Measurements from ENCODE around the gene ETS1. TPM values are rescaled to one million over a fixed set of nuclear protein-coding genes. Genes with fewer than 3 reads are reported as not detected.

ETS1 gene
- total and polyA plus RNA-seq, 4 donors, result 27.7 to 36.3 (median 31.8) TPM

DNA sequence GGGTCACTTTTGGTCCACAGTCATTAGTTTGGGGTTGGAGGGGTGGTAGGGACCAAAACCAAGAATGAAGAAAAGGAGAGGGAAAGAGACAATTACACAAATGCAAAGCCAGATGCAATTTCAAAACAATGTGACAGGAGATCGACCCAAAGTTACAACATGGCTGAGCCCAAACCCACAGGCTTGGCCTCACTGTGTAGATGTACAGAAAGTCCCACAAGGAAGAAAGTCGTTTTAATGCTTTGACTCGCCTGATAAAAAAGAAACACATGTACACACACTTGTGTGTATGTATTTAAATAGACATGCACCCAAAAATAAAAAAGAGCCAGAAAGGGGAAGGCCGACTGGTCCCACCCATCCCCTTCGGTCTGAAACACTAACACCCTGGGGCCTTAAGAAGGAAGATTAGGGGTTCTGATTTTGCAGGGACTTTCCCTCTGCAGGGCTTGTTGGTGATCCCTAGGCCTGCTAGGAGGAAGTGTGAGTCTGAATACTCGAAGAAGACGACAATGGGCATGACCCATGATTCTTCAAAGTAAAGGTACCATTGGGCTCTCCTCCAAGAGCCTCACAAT, 104.1 kb downstream of the ETS1 start:
- Histone ChIP-seq H3K27ac (ENCODE audit: low read depth, low read length) (no peak overlapping the region), H3K9me3 (ENCODE audit: control insufficient read depth, insufficient read depth, low read length) (no peaks in the 10 kb centered on the region), H3K4me3 (ENCODE audit: low read depth, low read length) (no peak overlapping the region), H3K27me3 (ENCODE audit: control insufficient read depth, insufficient read depth, low read length) (no peaks in the 10 kb centered on the region), H3K4me1 (ENCODE audit: control insufficient read depth, insufficient read depth, low read length) (no peaks in the 10 kb centered on the region), H3K36me3 (ENCODE audit: control insufficient read depth, insufficient read depth, low read length) (no peaks in the 10 kb centered on the region)
- no peak for DNase-seq (ENCODE audit: low read depth in 4 of 6, low spot score in 6 of 6)
- 100% methylated on average over 1 of the region's 7 CpGs for WGBS (ENCODE audit: insufficient coverage)

DNA sequence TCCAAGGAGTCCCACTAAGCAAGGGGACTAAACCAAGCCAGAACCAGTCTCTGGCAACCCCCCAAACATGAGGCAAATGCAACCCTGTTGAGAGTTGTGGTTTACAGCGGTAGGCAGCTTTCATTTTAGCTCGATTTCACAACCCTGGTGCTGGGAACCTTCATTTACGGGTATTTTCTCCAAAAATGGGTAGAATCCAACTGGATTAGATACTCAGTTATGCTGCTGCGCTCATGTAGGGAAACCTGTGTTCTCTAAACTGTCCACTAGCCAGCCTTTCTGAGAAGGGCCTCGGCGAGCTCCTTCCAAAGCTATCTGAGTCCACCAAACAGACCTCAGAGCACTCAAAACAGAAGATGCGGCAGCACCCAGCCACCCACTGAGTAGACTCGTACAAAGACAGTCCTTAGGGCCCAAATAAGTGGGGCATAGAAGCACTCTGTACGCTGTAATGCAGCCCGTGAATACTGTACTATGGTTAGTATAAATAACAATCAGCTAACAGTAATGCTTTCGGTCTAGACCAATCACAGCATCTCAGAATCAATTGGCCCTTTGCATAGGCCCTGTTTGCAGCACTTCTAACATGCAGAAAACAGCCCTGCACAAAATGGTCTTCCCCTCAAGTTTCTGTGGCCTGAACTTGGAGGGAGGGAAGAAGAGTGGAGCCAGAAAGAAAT, 104.7 kb downstream of the ETS1 start:
- Histone ChIP-seq H3K9me3 (ENCODE audit: control insufficient read depth, insufficient read depth, low read length) (no peaks in the 10 kb centered on the region), H3K4me3 (ENCODE audit: low read depth, low read length) (no peak overlapping the region), H3K27ac (ENCODE audit: low read depth, low read length) (no peak overlapping the region), H3K27me3 (ENCODE audit: control insufficient read depth, insufficient read depth, low read length) (no peaks in the 10 kb centered on the region), H3K36me3 (ENCODE audit: control insufficient read depth, insufficient read depth, low read length) (no peaks in the 10 kb centered on the region), H3K4me1 (ENCODE audit: control insufficient read depth, insufficient read depth, low read length) (no peaks in the 10 kb centered on the region)
- DNase-seq (ENCODE audit: low read depth in 4 of 6, low spot score in 6 of 6), result no peak
- 98% methylated on average over 5 of the region's 11 CpGs for WGBS (ENCODE audit: insufficient coverage)

- DNase-seq (ENCODE audit: low read depth in 4 of 6, low spot score in 6 of 6), result no peak
- no peaks in the 10 kb centered on the region for H3K36me3 ChIP-seq (ENCODE audit: control insufficient read depth, insufficient read depth, low read length)
- H3K4me3 ChIP-seq (ENCODE audit: low read depth, low read length), result no peak overlapping the region
- no peaks in the 10 kb centered on the region for H3K9me3 ChIP-seq (ENCODE audit: control insufficient read depth, insufficient read depth, low read length)
- H3K27me3 ChIP-seq (ENCODE audit: control insufficient read depth, insufficient read depth, low read length), result no peaks in the 10 kb centered on the region
- no peaks in the 10 kb centered on the region for H3K4me1 ChIP-seq (ENCODE audit: control insufficient read depth, insufficient read depth, low read length)
- no CpG with 5 or more reads among the region's 3 CpGs for WGBS (ENCODE audit: insufficient coverage)
- no peak overlapping the region for H3K27ac ChIP-seq (ENCODE audit: low read depth, low read length)
Measured at GRCh38 chr11:128482092-128482491, 105.3 kb downstream of the ETS1 start.

DNA sequence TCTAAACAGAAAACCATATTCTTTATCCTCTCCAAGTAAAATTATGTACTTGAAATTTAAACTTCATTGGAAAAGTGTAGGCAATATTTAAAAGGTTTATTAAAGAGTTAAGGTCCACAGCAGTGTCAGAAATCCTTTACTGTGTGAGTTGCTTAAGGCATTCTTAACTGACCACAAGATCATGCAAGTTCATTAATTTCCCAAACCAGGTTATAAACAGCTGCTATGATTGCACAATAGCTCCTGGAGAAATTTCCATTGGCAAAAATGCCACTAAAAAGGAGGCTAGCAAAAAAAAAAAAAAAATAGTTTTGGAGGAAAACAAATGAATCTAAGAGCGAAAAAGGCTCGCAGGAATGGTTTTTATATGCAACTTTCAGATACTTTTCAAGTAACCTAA, 106.2 kb downstream of the ETS1 start:
- H3K27ac ChIP-seq (ENCODE audit: low read depth, low read length), result no peak overlapping the region
- H3K36me3 ChIP-seq (ENCODE audit: control insufficient read depth, insufficient read depth, low read length), result no peaks in the 10 kb centered on the region
- WGBS (ENCODE audit: insufficient coverage), result no CpG with 5 or more reads among the region's 2 CpGs
- H3K4me1 ChIP-seq (ENCODE audit: control insufficient read depth, insufficient read depth, low read length), result no peaks in the 10 kb centered on the region
- DNase-seq (ENCODE audit: low read depth in 4 of 6, low spot score in 6 of 6), result no peak
- no peak overlapping the region for H3K4me3 ChIP-seq (ENCODE audit: low read depth, low read length)
- no peaks in the 10 kb centered on the region for H3K9me3 ChIP-seq (ENCODE audit: control insufficient read depth, insufficient read depth, low read length)
- H3K27me3 ChIP-seq (ENCODE audit: control insufficient read depth, insufficient read depth, low read length), result no peaks in the 10 kb centered on the region

- 100% methylated on average over 1 of the region's 4 CpGs for WGBS (ENCODE audit: insufficient coverage)
- DNase-seq (ENCODE audit: low read depth in 4 of 6, low spot score in 6 of 6), result no peak
- H3K4me3 ChIP-seq (ENCODE audit: low read depth, low read length), result no peak overlapping the region
- no peak overlapping the region for H3K27ac ChIP-seq (ENCODE audit: low read depth, low read length)
- no peaks in the 10 kb centered on the region for H3K36me3 ChIP-seq (ENCODE audit: control insufficient read depth, insufficient read depth, low read length)
- no peaks in the 10 kb centered on the region for H3K4me1 ChIP-seq (ENCODE audit: control insufficient read depth, insufficient read depth, low read length)
- no peaks in the 10 kb centered on the region for H3K9me3 ChIP-seq (ENCODE audit: control insufficient read depth, insufficient read depth, low read length)
- H3K27me3 ChIP-seq (ENCODE audit: control insufficient read depth, insufficient read depth, low read length), result no peaks in the 10 kb centered on the region
Measured at GRCh38 chr11:128480665-128481064, 106.7 kb downstream of the ETS1 start.

DNA sequence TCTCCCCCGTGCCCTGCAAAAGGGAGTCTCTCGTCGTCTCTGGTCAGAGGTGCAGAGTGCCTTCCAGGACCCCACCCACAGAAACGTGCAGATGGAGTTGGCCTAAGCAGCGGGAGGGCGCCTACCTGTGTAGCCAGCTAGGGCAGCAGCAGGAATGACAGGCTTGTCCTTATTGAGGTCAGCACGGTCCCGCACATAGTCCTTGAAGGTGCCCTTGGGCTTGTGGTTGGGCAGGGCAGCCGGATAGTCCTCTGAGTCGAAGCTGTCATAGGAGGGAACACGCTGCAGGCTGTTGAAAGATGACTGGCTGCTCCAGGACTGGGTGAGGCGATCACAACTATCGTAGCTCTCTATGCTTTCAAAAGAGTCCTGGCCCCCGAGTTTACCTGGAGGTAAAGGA, 107.3 kb downstream of the ETS1 start:
- 85% methylated on average over 14 of the region's 14 CpGs for WGBS (ENCODE audit: insufficient coverage)
- no peaks in the 10 kb centered on the region for H3K4me1 ChIP-seq (ENCODE audit: control insufficient read depth, insufficient read depth, low read length)

GRCh38 chr11:128479144-128479543, 108.2 kb downstream of the ETS1 start:
- Histone ChIP-seq H3K9me3 (ENCODE audit: control insufficient read depth, insufficient read depth, low read length) (no peaks in the 10 kb centered on the region), H3K36me3 (ENCODE audit: control insufficient read depth, insufficient read depth, low read length) (no peaks in the 10 kb centered on the region), H3K27me3 (ENCODE audit: control insufficient read depth, insufficient read depth, low read length) (no peaks in the 10 kb centered on the region), H3K4me1 (ENCODE audit: control insufficient read depth, insufficient read depth, low read length) (peaks cover 5% of the 10 kb centered on the region), H3K4me3 (ENCODE audit: low read depth, low read length) (no peak overlapping the region), H3K27ac (ENCODE audit: low read depth, low read length) (no peak overlapping the region)
- no peak for DNase-seq (ENCODE audit: low read depth in 4 of 6, low spot score in 6 of 6)

More for the DNA sequence above, 107.3 kb downstream of the ETS1 start:
- H3K4me3 ChIP-seq (ENCODE audit: low read depth, low read length), result no peak overlapping the region
- no peak for DNase-seq (ENCODE audit: low read depth in 4 of 6, low spot score in 6 of 6)
- no peaks in the 10 kb centered on the region for H3K27me3 ChIP-seq (ENCODE audit: control insufficient read depth, insufficient read depth, low read length)
- H3K27ac ChIP-seq (ENCODE audit: low read depth, low read length), result no peak overlapping the region
- no peaks in the 10 kb centered on the region for H3K9me3 ChIP-seq (ENCODE audit: control insufficient read depth, insufficient read depth, low read length)
- no peaks in the 10 kb centered on the region for H3K36me3 ChIP-seq (ENCODE audit: control insufficient read depth, insufficient read depth, low read length)

DNA sequence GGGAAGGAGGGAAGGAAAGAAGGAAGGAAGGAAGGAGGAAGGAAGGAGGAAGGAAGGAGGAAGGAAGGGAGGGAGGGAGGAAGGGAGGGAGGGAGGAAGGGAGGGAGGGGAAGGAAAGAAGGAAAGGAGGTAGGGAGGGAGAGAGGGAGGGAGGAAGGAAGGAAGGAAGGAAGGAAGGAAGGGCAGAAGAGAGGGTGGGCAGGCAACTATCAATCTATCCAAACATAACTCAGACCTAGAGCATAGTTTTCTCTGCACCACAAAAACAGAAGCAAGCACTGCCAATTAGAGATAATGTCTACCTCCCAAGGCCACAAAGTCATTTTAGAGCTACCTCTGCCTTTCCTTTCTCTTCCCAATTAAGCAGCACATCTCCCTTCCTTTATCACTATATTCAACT, 109.1 kb downstream of the ETS1 start:
- no peaks in the 10 kb centered on the region for H3K9me3 ChIP-seq (ENCODE audit: control insufficient read depth, insufficient read depth, low read length)
- H3K4me3 ChIP-seq (ENCODE audit: low read depth, low read length), result no peak overlapping the region
- no peaks in the 10 kb centered on the region for H3K36me3 ChIP-seq (ENCODE audit: control insufficient read depth, insufficient read depth, low read length)
- no peak for DNase-seq (ENCODE audit: low read depth in 4 of 6, low spot score in 6 of 6)
- H3K4me1 ChIP-seq (ENCODE audit: control insufficient read depth, insufficient read depth, low read length), result peaks cover 5% of the 10 kb centered on the region
- no peaks in the 10 kb centered on the region for H3K27me3 ChIP-seq (ENCODE audit: control insufficient read depth, insufficient read depth, low read length)
- no peak overlapping the region for H3K27ac ChIP-seq (ENCODE audit: low read depth, low read length)

DNA sequence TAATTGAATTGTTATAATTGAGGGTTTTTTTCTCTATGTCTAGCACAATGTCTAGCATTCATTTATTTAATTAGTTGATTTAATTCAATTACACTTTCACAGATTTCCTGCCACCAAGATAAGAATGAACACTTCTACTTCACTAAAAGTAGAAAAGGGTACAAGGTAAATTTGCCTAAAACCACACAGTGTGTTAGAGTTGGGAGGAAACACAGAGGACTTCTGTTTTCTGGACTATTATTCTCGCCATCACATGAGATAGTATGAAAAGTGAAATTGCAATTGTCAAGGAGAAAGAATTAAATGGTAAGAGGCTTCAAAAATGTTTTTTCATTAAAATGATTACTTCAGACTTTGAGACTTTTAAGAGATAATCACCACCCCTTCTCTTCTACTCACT, 109.5 kb downstream of the ETS1 start:
- no CpG with 5 or more reads among the region's 1 CpG for WGBS (ENCODE audit: insufficient coverage)

DNA sequence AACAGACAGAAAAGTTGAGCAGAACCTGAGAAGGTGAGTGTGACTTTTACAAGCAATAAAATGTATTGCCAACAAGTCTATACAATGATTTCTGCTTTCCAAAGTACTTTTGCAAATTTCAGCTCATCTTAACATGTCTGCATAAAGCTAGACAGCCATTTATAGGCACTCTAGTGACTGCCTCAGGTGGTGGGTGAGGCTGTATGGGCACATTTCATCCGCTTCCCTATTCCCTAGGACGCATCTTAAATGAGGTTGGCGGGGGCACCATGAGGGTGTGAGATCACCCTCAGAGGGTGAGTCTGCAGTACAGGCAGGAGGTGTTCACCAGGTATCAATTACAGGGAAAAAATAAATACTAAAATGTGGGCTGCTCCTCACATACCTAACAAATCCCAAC, 110.1 kb downstream of the ETS1 start:
- H3K27me3 ChIP-seq (ENCODE audit: control insufficient read depth, insufficient read depth, low read length), result no peaks in the 10 kb centered on the region
- peaks cover 5% of the 10 kb centered on the region for H3K4me1 ChIP-seq (ENCODE audit: control insufficient read depth, insufficient read depth, low read length)
- H3K27ac ChIP-seq (ENCODE audit: low read depth, low read length), result no peak overlapping the region
- WGBS (ENCODE audit: insufficient coverage), result no CpG with 5 or more reads among the region's 3 CpGs
- H3K9me3 ChIP-seq (ENCODE audit: control insufficient read depth, insufficient read depth, low read length), result no peaks in the 10 kb centered on the region
- H3K36me3 ChIP-seq (ENCODE audit: control insufficient read depth, insufficient read depth, low read length), result no peaks in the 10 kb centered on the region
- DNase-seq (ENCODE audit: low read depth in 4 of 6, low spot score in 6 of 6), result no peak
- no peak overlapping the region for H3K4me3 ChIP-seq (ENCODE audit: low read depth, low read length)

More for the DNA sequence above, 109.5 kb downstream of the ETS1 start:
- H3K4me1 ChIP-seq (ENCODE audit: control insufficient read depth, insufficient read depth, low read length), result peaks cover 5% of the 10 kb centered on the region
- no peak overlapping the region for H3K27ac ChIP-seq (ENCODE audit: low read depth, low read length)
- no peaks in the 10 kb centered on the region for H3K27me3 ChIP-seq (ENCODE audit: control insufficient read depth, insufficient read depth, low read length)
- H3K9me3 ChIP-seq (ENCODE audit: control insufficient read depth, insufficient read depth, low read length), result no peaks in the 10 kb centered on the region
- no peaks in the 10 kb centered on the region for H3K36me3 ChIP-seq (ENCODE audit: control insufficient read depth, insufficient read depth, low read length)
- no peak overlapping the region for H3K4me3 ChIP-seq (ENCODE audit: low read depth, low read length)
- DNase-seq (ENCODE audit: low read depth in 4 of 6, low spot score in 6 of 6), result no peak

Data from spinal cord (tissue), 10 donors.